Left lobe of liver (tissue), 2 donors: Measurements from ENCODE around the gene CYTH1. TPM values are rescaled to one million over a fixed set of nuclear protein-coding genes. Genes with fewer than 3 reads are reported as not detected.
"Not testable (repeated sequence)": the region's sequence is repeated elsewhere in the genome, so short reads cannot be mapped to it uniquely, and the experiment has no call there.

Experiments used
- ATAC-seq: fragments of 200-7000 bp; cut with Tn5 transposase; one replicate; pipeline ENCODE4 v1.9.1; 2020; ENCODE audit warnings: mild to moderate bottlenecking, moderate library complexity
- DNase-seq: peaks from one replicate; pipeline ENCODE4 v3.0.0-alpha.2; 2020; ENCODE audit warnings: low spot score
- total RNA-seq: library from RNA; stranded (reverse); gene quantifications from one replicate; pipeline ENCODE4 v1.2.1, GENCODE V29; 2021
- donor health status: DM: no; HTN: no; CAD: no; lungs with moderate emphysema.
- donor health status: DM: no; HTN: yes; CAD: no.

Gene CYTH1
- total RNA-seq, 1 donor from 2014 or later, result 32.1 TPM

- ATAC-seq, result no peak
Measured at GRCh38 chr17:78765821-78766220, 16.3 kb downstream of the CYTH1 start.

GRCh38 chr17:78764871-78765270, 17.2 kb downstream of the CYTH1 start:
- peak; percentile 41 for DNase-seq
- no peak for ATAC-seq

More at GRCh38 chr17:78765821-78766220, 16.3 kb downstream of the CYTH1 start:
- DNase-seq, result no peak

- DNase-seq (no peak), ATAC-seq (no peak)
Measured at GRCh38 chr17:78763561-78763960, 18.5 kb downstream of the CYTH1 start.

- DNase-seq (no peak), ATAC-seq (peak; percentile 29)
Measured at GRCh38 chr17:78761789-78762406, 20.2 kb downstream of the CYTH1 start.

- ATAC-seq, result no peak
- DNase-seq, result no peak
Measured at GRCh38 chr17:78759969-78760352, 22.1 kb downstream of the CYTH1 start.

- ATAC-seq (peak; percentile 28), DNase-seq (no peak)
Measured at GRCh38 chr17:78759203-78759968, 22.7 kb downstream of the CYTH1 start.

GRCh38 chr17:78753316-78754250, 28.5 kb downstream of the CYTH1 start:
- DNase-seq (no peak), ATAC-seq (no peak)

GRCh38 chr17:78751447-78752161, 30.5 kb downstream of the CYTH1 start:
- ATAC-seq, result peak; percentile 5
- no peak for DNase-seq

- ATAC-seq, result not testable (repeated sequence)
Measured at GRCh38 chr17:78751000-78751399, 31.1 kb downstream of the CYTH1 start.

GRCh38 chr17:78748730-78749317, 33.2 kb downstream of the CYTH1 start:
- ATAC-seq (peak; percentile 51), DNase-seq (peak; percentile 74)

More at GRCh38 chr17:78751000-78751399, 31.1 kb downstream of the CYTH1 start:
- DNase-seq, result not testable (repeated sequence)

- DNase-seq (peak; percentile 78), ATAC-seq (peak; percentile 65)
Measured at GRCh38 chr17:78748048-78748729, 33.9 kb downstream of the CYTH1 start.

- ATAC-seq (no peak), DNase-seq (no peak)
Measured at GRCh38 chr17:78747488-78747887, 34.6 kb downstream of the CYTH1 start.

- DNase-seq (no peak), ATAC-seq (peak; percentile 51)
Measured at GRCh38 chr17:78746949-78747269, 35.2 kb downstream of the CYTH1 start.

- DNase-seq (no peak), ATAC-seq (peak; percentile 5)
Measured at GRCh38 chr17:78746263-78746948, 35.7 kb downstream of the CYTH1 start.

- DNase-seq, result no peak
- peak; percentile 50 for ATAC-seq
Measured at GRCh38 chr17:78745407-78746088, 36.5 kb downstream of the CYTH1 start.

- no peak for ATAC-seq
- DNase-seq, result no peak
Measured at GRCh38 chr17:78742901-78743300, 39.2 kb downstream of the CYTH1 start.

GRCh38 chr17:78741644-78742284, 40.3 kb downstream of the CYTH1 start:
- no peak for ATAC-seq

GRCh38 chr17:78739331-78739931, 42.6 kb downstream of the CYTH1 start:
- ATAC-seq, result peak; percentile 42
- no peak for DNase-seq

More at GRCh38 chr17:78741644-78742284, 40.3 kb downstream of the CYTH1 start:
- DNase-seq, result no peak
